HS-27A (cell line): ENCODE measurements around the gene GPR61.

Source experiments
- DNase-seq: peaks from one replicate; pipeline ENCODE4 v3.0.0-alpha.2; 2012; ENCODE audit warnings: low read depth, missing footprints

GPR61 gene

DNA sequence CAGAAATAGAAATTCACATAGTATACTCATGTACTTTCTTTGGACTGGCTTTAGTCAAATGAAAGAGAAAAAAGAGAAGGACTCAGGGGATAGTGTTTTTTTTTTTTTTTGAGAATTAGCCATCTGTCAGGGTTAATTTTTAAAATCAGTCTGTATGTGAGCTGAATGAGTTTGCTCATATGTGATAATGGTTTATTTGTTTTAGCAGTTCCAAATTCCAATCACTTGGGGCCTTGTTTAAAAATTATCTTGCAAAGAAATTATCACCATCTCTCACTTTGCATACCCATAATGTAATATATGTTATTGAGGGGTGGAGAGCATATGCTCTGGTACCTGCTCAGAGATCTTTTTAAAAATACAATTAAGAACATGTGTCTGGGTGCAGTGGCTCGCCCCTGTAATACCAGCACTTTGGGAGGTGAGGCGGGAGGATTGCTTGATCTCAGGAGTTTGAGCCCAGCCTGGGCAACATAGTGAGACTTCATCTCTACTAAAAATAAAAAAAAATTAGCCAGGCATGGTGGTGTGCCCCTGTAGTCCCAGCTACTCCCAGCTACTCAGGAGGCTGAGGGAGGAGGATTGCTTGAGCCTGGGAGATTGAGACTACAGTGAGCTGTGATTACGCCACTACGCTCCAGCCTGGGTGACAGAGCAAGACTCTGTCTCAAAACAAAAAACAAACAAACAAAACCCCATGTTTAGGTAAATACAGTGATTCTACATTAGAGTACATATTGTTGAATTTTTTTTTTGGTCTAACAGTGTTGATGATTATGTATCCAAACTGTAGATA is 28.4 kb downstream of the GPR61 start:
- DNase-seq, result no peak

DNA sequence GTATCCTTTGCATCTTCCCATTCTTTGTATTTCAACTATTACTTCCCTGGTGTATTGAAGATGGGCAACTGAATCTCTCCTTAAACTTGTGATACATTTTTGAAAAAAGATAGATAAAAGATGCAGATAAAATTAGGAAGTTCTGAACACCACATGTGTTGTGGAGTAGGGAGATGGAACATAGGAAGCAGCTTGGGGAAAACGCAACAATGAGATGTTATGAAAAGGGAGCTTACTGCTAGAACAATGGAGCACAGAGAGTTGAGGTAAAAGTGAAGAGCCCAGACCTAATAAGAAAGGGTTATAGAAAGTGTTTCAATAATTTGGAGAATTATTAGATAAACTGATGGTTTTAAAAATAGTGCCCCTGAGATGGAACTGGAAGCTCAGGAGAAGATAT is 29.7 kb downstream of the GPR61 start:
- no peak for DNase-seq

DNA sequence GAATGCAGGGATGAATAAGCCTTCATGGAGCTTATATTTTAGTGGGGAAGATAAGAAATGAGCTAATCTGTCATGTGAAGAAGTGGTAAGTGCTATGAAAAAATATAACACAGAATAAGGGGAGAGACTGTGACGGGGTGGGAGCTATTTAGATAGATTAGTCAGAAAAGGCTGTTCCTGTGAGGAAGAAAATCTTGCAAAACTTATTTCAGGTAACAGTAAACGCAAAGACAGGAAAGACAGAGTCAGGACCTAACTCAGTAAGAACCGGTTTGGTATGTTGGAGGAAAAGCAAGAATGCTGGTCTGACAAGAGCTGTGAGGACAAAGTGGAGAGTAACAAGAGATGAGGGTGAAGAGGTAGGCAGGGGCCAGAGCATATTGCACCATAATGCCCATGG is 30.7 kb downstream of the GPR61 start:
- no peak for DNase-seq

DNA sequence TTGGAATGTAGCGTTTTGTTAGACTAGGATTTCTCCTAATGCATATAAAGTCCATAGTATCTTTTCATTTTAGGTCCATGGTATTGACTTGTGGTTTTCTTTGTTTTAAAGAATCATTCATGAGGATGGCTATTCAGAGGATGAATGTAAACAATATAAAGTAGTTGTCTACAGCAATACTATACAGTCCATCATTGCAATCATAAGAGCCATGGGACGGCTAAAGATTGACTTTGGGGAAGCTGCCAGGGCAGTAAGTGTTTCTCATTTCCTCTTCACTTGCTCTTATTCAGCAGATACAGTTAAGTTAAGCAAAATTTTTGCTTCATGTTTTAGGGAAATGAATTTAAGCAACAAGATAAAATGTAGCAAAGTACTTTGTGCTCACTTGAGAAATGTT is 34.1 kb downstream of the GPR61 start:
- DNase-seq, result no peak

DNA sequence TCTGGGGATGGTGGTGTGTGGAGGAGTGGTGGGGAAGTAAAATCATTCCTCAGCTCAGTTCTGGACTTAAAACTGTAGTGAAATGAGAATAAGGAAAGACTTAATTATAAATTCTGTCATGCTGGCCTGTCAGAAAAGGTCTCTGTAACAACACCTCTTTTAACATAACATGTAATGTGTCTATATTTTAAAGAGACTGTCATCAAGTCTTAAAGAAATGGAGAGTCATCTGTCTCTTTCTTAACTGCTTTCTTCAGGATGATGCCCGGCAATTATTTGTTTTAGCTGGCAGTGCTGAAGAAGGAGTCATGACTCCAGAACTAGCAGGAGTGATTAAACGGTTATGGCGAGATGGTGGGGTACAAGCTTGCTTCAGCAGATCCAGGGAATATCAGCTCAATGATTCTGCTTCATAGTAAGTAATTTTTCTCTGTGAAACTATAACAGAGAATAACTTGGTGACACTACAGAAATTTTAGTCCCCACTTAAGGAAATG is 39.3 kb downstream of the GPR61 start:
- DNase-seq, result no peak

DNA sequence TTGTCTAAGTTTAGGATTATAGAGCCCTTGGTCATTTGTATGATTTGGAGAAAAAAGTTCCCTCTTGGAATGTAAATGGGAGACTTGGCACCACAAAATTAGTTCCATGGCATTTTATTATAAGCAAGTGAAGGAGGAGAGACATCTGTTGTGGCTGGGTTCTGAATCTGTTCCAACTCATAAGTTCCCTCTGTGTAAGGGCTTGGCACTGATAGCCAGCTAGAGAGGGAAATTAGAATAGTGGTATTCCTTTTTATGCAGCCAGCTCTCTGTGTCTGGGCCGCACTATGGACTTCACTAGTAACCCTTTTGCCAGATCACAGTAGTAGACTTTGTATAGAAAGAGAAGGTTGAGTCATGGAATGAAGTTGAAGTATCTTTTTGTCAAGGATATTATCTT is 39.8 kb downstream of the GPR61 start:
- DNase-seq, result no peak

DNA sequence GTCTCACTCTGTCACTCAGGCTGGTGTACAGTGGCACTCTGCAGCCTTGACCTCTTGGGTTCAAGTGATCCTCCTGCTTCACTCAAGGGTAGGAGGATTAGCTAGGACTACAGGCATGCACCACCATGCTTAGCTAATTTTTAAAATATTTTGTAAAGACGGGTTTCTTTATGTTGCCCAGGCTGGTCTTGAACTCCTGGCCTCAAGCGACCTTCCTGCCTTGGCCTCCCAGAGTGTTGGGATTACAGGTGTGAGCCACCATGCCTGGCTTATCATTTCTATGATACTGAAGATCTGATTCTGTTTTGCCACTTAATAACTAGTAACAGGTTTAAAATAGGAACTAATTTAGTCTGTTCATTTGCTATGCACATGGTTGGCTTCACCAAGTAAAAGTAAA is 42.3 kb downstream of the GPR61 start:
- DNase-seq, result no peak

DNA sequence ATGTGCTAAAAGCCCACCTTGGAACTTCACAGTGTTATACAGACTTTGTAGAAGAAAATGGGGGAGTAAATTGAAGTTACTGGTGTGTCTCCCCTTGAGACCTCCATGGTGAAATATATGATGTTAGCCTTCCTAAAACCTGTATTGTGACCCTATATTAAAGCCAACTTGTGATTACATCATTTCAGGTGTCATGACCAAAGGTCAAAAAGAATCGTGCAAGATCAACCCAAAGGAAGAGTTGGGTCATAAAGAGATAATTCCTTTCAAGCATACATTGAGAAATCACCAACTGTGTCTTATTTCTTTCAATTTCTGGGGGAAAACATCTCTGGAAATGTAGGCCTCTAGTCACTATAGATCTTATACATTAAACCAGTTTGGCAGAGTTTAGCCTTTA is 45.1 kb downstream of the GPR61 start:
- no peak for DNase-seq

DNA sequence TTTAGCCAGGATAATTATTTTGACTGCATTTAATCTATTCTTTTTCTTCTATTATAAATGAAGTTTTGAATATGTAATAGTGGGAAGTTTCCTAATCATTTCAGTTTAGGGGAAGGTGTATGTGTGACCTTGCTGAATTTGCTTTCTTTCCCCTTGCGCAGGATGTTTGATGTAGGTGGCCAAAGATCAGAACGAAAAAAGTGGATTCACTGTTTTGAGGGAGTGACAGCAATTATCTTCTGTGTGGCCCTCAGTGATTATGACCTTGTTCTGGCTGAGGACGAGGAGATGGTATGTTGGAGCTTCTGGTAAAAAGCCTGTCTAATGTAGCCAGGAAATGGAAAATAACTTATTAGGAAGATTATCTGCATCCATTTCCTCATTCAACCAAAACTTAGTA is 46.4 kb downstream of the GPR61 start:
- no peak for DNase-seq

DNA sequence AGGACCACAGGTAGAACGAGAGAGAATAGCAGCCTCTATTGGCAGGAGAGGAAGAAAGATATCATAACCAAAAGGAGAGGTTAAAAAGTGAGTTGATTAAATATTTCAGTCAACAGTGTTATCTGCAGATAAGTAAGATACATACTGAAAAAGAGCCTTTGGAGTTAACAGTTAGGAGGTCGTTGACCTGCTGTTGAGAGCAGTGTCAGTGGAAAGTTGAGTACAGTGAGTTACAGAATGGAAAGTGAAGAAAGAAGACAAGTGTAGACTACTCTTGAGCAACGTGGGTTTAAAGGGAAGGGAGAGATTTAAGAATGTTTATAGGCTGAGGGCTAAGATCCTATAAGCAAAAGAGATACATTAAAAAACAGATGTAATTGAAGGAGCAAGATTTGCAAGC is 49.5 kb downstream of the GPR61 start:
- DNase-seq, result no peak

DNA sequence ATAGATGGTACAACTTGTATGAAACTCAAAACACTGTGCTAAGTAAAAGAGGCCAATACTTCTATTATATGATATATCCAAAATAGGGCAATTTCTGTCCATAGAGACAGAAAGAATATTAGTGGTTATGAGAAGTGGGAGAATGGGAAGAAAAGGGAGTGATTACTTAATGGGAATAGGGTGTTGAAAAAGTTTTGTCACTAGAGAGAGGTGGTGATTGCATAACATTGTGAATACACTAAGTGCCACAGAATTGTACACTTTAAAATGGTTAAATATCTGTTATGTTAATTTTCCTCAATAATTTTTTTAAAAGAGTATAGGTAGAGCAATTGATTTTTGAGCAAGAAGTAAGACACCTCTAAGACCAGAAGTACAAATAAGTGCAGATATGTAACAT is 50.0 kb downstream of the GPR61 start:
- no peak for DNase-seq

DNA sequence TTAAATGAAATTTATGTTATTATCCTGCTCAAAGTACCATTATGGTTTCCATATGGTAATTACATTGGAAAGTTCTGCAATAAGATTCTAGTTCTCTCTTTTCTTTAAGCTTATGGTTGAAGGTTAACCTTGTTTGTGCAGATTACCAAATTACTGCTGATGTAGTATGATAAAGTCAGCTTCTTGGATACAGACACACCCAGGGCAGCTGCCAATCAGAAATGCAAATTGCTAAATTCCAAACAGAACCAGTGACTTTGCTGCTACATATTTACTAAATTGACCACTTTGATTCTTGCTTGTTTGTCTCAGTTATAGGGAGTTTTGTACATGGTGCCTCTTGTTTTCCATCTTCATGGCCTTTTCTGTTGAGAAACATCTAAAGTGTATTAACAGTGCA is 53.2 kb downstream of the GPR61 start:
- DNase-seq, result no peak

DNA sequence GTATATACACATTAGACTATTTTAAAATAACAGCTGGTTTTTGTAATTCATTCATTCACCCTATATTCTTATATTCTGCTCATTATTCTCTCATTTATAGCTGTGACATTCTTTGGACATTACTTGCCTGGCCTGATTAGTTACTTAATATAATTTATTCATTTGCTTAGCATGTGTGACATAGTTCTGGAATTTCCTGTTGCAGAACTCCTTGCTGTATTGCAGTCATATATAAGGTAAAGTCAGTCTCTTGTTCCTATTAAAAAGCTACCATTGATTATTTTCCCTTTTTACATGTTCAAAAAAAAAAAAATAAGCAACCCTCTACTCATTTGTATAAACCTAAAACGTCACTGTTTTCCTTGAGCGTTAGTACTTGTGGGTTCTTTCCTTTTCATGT is 55.9 kb downstream of the GPR61 start:
- DNase-seq, result no peak
